PC-3 (cell line): ENCODE measurements around the gene PAFAH2. TPM values are rescaled to one million over a fixed set of nuclear protein-coding genes. Genes with fewer than 3 reads are reported as not detected.

Experiments used
- ATAC-seq: fragments of 200-7000 bp; cut with Tn5 transposase; 2 replicates; pipeline ENCODE4 v1.9.1; 2020; ENCODE audit warnings: mild to moderate bottlenecking, moderate library complexity
- BruUV-seq: library from RNA; stranded (reverse); fragments of 400-500 nt; replicated peaks from 2 replicates; lab custom pipeline; 2021; lab: Mats Ljungman, UMichigan
- CTCF ChIA-PET: fragments of 300-600 bp; sonication (Branson Sonifier 250); formaldehyde crosslinking; loops from one replicate; lab custom pipeline; 2022; ENCODE audit warnings: antibody characterized with exemption; lab: Charles Lee
- POLR2A ChIA-PET: fragments of 300-600 bp; sonication (Branson Sonifier 250); formaldehyde crosslinking; loops from one replicate; lab custom pipeline; 2022; ENCODE audit warnings: antibody characterized with exemption; ENCODE audit not compliant: unreplicated experiment; lab: Charles Lee
- DNase-seq: peaks from one replicate; pipeline ENCODE4 v3.0.0-alpha.2; 2015
- H2AFZ ChIP-seq: fragments of 300-600 bp; sonication (generic); 2 replicates; pipeline ENCODE4 v1.6.0; 2016; ENCODE audit warnings: antibody characterized with exemption, low read length
- H3F3A ChIP-seq: fragments of 300-600 bp; sonication (generic); one replicate; pipeline ENCODE4 v1.6.0; 2017; ENCODE audit warnings: antibody characterized with exemption, low read length, control low read depth, mild to moderate bottlenecking; ENCODE audit not compliant: unreplicated experiment
- H3K27ac ChIP-seq: fragments of 300-600 bp; sonication (generic); 2 replicates; pipeline ENCODE4 v1.5.1; 2016; ENCODE audit warnings: mild to moderate bottlenecking, low read length
- H3K27me3 ChIP-seq: fragments of 300-600 bp; sonication (generic); 2 replicates; pipeline ENCODE4 v1.6.1; 2016; ENCODE audit warnings: low read length, mixed read lengths
- H3K36me3 ChIP-seq: fragments of 300-600 bp; sonication (generic); 2 replicates; pipeline ENCODE4 v1.6.1; 2016; ENCODE audit warnings: low read depth, mixed run types, low read length, mixed read lengths
- H3K4me1 ChIP-seq: fragments of 300-600 bp; sonication (generic); 2 replicates; pipeline ENCODE4 v1.5.1; 2016; ENCODE audit warnings: low read length; ENCODE audit not compliant: insufficient read depth
- H3K4me2 ChIP-seq: fragments of 300-600 bp; sonication (generic); 2 replicates; pipeline ENCODE4 v1.6.0; 2016; ENCODE audit warnings: low read length
- H3K4me3 ChIP-seq: fragments of 300-600 bp; sonication (generic); 2 replicates; pipeline ENCODE4 v1.5.1; 2016; ENCODE audit warnings: mild to moderate bottlenecking, low read length, mixed read lengths
- H3K79me2 ChIP-seq: fragments of 300-600 bp; sonication (generic); 2 replicates; pipeline ENCODE4 v1.6.1; 2017; ENCODE audit warnings: low read length, mixed read lengths
- H3K9ac ChIP-seq: fragments of 300-600 bp; sonication (generic); 2 replicates; pipeline ENCODE4 v1.6.0; 2016; ENCODE audit warnings: mild to moderate bottlenecking, low read length
- H3K9me2 ChIP-seq: fragments of 300-600 bp; sonication (generic); replicated peaks from 2 replicates; pipeline ENCODE4 v1.6.1; 2016; ENCODE audit warnings: mixed run types, low read length, mixed read lengths
- H3K9me3 ChIP-seq: fragments of 300-600 bp; sonication (generic); 2 replicates; pipeline ENCODE4 v1.6.1; 2016; ENCODE audit warnings: low read length, mixed read lengths
- H4K20me1 ChIP-seq: fragments of 300-600 bp; sonication (generic); 2 replicates; pipeline ENCODE4 v1.6.1; 2016; ENCODE audit warnings: low read length, mixed read lengths
- CTCF ChIP-seq: fragments of 300-600 bp; sonication (generic); conservative IDR thresholded peaks from 2 replicates; pipeline ENCODE4 v1.5.1; 2017; ENCODE audit warnings: antibody characterized with exemption, low read depth, mild to moderate bottlenecking, low read length
- EZH2 ChIP-seq: fragments of 300-600 bp; sonication (generic); IDR thresholded peaks from one replicate; pipeline ENCODE4 v1.6.1; 2017; ENCODE audit warnings: antibody characterized with exemption, mild to moderate bottlenecking, low read length; ENCODE audit not compliant: unreplicated experiment
- EZH2phosphoT487 ChIP-seq: fragments of 300-600 bp; sonication (generic); IDR thresholded peaks from 2 replicates; pipeline ENCODE4 v1.6.1; 2018; ENCODE audit warnings: mild to moderate bottlenecking, antibody characterized with exemption, low read length, borderline replicate concordance
- intact Hi-C: fragments of 100-400 bp; cut with micrococcal nuclease; formaldehyde crosslinking; loops from 2 replicates; pipeline ENCODE4 v1.9.0; 2023
- total RNA-seq: library from RNA; depleted of rRNA; stranded (reverse); fragments of >200 nt; gene quantifications from 2 replicates; pipeline ENCODE4 v1.2.3, GENCODE V29; 2014

Gene PAFAH2
- total RNA-seq, 1 experiment from 2014 or later, result 9.0 TPM

- no peaks in the 10 kb centered on the region for H3K9me2 ChIP-seq
- no peaks in the 10 kb centered on the region for H3K79me2 ChIP-seq
- BruUV-seq, result no TSS peak
- ChIA-PET POLR2A (no interaction called here), CTCF (no interaction called here)
- H3K4me3 ChIP-seq, result no peak overlapping the region
- H3K27ac ChIP-seq, result no peak overlapping the region
- H2AFZ ChIP-seq, result no peak overlapping the region
- H3F3A ChIP-seq, result no peaks in the 10 kb centered on the region
- no peaks in the 10 kb centered on the region for H3K27me3 ChIP-seq
- no peak overlapping the region for H3K9ac ChIP-seq
- no peaks in the 10 kb centered on the region for H3K36me3 ChIP-seq
- no peaks in the 10 kb centered on the region for H3K9me3 ChIP-seq
- TF ChIP-seq EZH2 (no peak), CTCF (no peak), EZH2phosphoT487 (no peak)
- intact Hi-C loops, result no loop called here
- no peaks in the 10 kb centered on the region for H4K20me1 ChIP-seq
- no peak for DNase-seq
- peaks cover 12% of the 10 kb centered on the region for H3K4me1 ChIP-seq
- H3K4me2 ChIP-seq, result no peak overlapping the region
- no peak for ATAC-seq
Observed at GRCh38 chr1:26031611-26032220, 33.9 kb upstream of the PAFAH2 start.

DNA sequence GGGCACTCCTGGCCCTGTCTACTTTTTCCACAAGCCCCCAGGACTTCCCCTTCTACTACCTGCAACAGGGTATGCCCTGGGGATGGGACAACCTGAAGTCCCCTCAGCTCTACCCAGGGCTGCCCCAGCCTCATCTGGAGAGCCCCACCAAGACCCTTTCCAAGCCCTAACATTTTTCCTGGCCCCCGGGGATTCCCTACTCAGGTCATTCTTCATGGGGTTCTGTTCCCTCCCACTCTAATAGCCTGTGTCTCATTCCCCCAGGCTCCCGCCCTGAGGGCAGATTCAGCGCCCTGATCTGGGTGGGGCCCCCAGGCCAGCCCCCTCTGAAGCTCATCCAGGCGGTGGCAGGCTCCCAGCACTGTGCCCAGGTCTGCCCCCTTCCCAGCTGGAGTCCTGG, 33.3 kb upstream of the PAFAH2 start:
- H3K36me3 ChIP-seq, result no peaks in the 10 kb centered on the region
- DNase-seq (no peak), ATAC-seq (no peak)
- intact Hi-C loops, result no loop called here
- no peaks in the 10 kb centered on the region for H3F3A ChIP-seq
- CTCF ChIA-PET, result interaction anchor here (0.6 kb wide), 1 partner anchor 9 kb away, joined by 4 read pairs; the partner anchor contains the start of gene EXTL1
- no peak overlapping the region for H3K4me2 ChIP-seq
- no peaks in the 10 kb centered on the region for H3K27me3 ChIP-seq
- no TSS peak for BruUV-seq
- no peaks in the 10 kb centered on the region for H4K20me1 ChIP-seq
- H3K4me3 ChIP-seq, result no peak overlapping the region
- H3K27ac ChIP-seq, result no peak overlapping the region
- no peaks in the 10 kb centered on the region for H3K9me2 ChIP-seq
- H3K79me2 ChIP-seq, result no peaks in the 10 kb centered on the region
- POLR2A ChIA-PET, result no interaction called here
- H3K9me3 ChIP-seq, result no peaks in the 10 kb centered on the region
- H2AFZ ChIP-seq, result no peak overlapping the region
- no peak overlapping the region for H3K9ac ChIP-seq
- no peak for TF ChIP-seq CTCF
- no peak for TF ChIP-seq EZH2phosphoT487
- TF ChIP-seq EZH2, result no peak
- peaks cover 6% of the 10 kb centered on the region for H3K4me1 ChIP-seq

- H3K9ac ChIP-seq, result no peak overlapping the region
- DNase-seq (no peak), ATAC-seq (no peak)
- BruUV-seq, result no TSS peak
- no peaks in the 10 kb centered on the region for H3F3A ChIP-seq
- intact Hi-C loops, result no loop called here
- no peak overlapping the region for H3K4me2 ChIP-seq
- no peaks in the 10 kb centered on the region for H3K79me2 ChIP-seq
- no peaks in the 10 kb centered on the region for H3K9me2 ChIP-seq
- H3K4me1 ChIP-seq, result 0 out of 2 replicates have a peak, but pooled peaks cover 5% of the 10 kb centered on the region
- H3K36me3 ChIP-seq, result no peaks in the 10 kb centered on the region
- H3K4me3 ChIP-seq, result no peak overlapping the region
- H4K20me1 ChIP-seq, result no peaks in the 10 kb centered on the region
- CTCF ChIA-PET, result interaction anchor here (0.5 to 0.8 kb wide), 3 partner anchors 84 to 193 kb away, joined by 3 to 4 read pairs (median 3); no protein-coding TSS in a partner anchor
- no peaks in the 10 kb centered on the region for H3K9me3 ChIP-seq
- no peaks in the 10 kb centered on the region for H3K27me3 ChIP-seq
- H3K27ac ChIP-seq, result no peak overlapping the region
- no peak overlapping the region for H2AFZ ChIP-seq
- peak; percentile 37; the same call in 1 of the 2 replicates for TF ChIP-seq CTCF
- no peak for TF ChIP-seq EZH2phosphoT487
- no peak for TF ChIP-seq EZH2
- POLR2A ChIA-PET, result no interaction called here
Observed at GRCh38 chr1:26029864-26030481, 32.1 kb upstream of the PAFAH2 start.
